Heart left ventricle (tissue), 16 donors: ENCODE measurements around the gene ELFN2. TPM values are rescaled to one million over a fixed set of nuclear protein-coding genes. Genes with fewer than 3 reads are reported as not detected.
"Not testable (repeated sequence)": the region's sequence is repeated elsewhere in the genome, so short reads cannot be mapped to it uniquely, and the experiment has no call there.

Source experiments
- ATAC-seq, 4 donors: fragments of 200-7000 bp; cut with Tn5 transposase; one replicate each; pipeline ENCODE4 v1.9.1; 2020 to 2022; ENCODE audit warnings: moderate library complexity in 4 of 4, mild to moderate bottlenecking in 3 of 4, moderate number of reproducible peaks in 1 of 4
- DNase-seq, 5 donors: peaks; one replicate each; pipeline ENCODE4 v3.0.0-alpha.2; 2020
- H3K27ac ChIP-seq, 12 donors: fragments of 200-600 bp; sonication (generic) in 4 of 12; one replicate each; pipeline versions ENCODE4 v1.5.0 to v1.8.0; 2016 to 2022; ENCODE audit warnings: mild to moderate bottlenecking in 2 of 12
- H3K27me3 ChIP-seq, 9 donors: fragments of 200-600 bp; sonication (generic) in 2 of 9; one replicate each; pipeline versions ENCODE4 v1.5.1 to v1.8.0; 2016 to 2022; ENCODE audit warnings: mild to moderate bottlenecking in 3 of 9
- H3K36me3 ChIP-seq, 9 donors: fragments of 200-600 bp; sonication (generic) in 2 of 9; one replicate each; pipeline versions ENCODE4 v1.5.0 to v1.8.0; 2018 to 2022; ENCODE audit warnings: mild to moderate bottlenecking in 2 of 9
- H3K4me1 ChIP-seq, 12 donors: fragments of 200-600 bp; sonication (generic) in 4 of 12; one replicate each; pipeline versions ENCODE4 v1.5.0 to v1.8.0; 2016 to 2022; ENCODE audit warnings: mild to moderate bottlenecking in 3 of 12
- H3K4me3 ChIP-seq, 12 donors: fragments of 200-600 bp; sonication (generic) in 4 of 12; one replicate each; pipeline versions ENCODE4 v1.5.0 to v1.8.0; 2017 to 2022; ENCODE audit warnings: mild to moderate bottlenecking in 9 of 12, moderate library complexity in 4 of 12
- H3K9me3 ChIP-seq, 12 donors: fragments of 200-600 bp; sonication (generic) in 4 of 12; one replicate each; pipeline versions ENCODE4 v1.5.0 to v1.8.0; 2016 to 2022; ENCODE audit warnings: mild to moderate bottlenecking in 1 of 12
- POLR2A ChIP-seq, 2 donors: fragments of 450-650 bp; IDR thresholded peaks; one replicate each; pipeline ENCODE4 v1.6.1; 2017; ENCODE audit warnings: antibody characterized with exemption in 2 of 2, mild to moderate bottlenecking in 2 of 2, moderate library complexity in 2 of 2
- WGBS, 4 donors: extraction: QIAGEN DNeasy Blood & Tissue Kit in 2 of 4; methylation state at CpG; one replicate each; pipeline versions ENCODE4 v1.1.5 to v1.1.7; 2013 to 2018; 5-methylcytosine and 5-hydroxymethylcytosine counted together
- intact Hi-C, 10 donors: fragments of 100-400 bp; cut with DNase I; formaldehyde crosslinking; loops; one replicate each; pipeline versions ENCODE4 v1.11.1 to v1.14.2; 2022
- polyA plus RNA-seq, 2 donors: library from polyadenylated mRNA; stranded (reverse); fragments of 200-250 nt; gene quantifications; one replicate each; pipeline ENCODE4 v1.2.3, GENCODE V29; 2013
- total RNA-seq, 9 donors: library from RNA; depleted of rRNA in 2 of 9; stranded (reverse); fragments of >200 nt in 2 of 9; fragmentation: NEBNext Ultra II Directional in 3 of 9; extraction: Animal tissue kit (Norgen Biotek cat#: 25700) in 3 of 9; gene quantifications; one replicate each; pipeline versions ENCODE4 v1.1.0 to v1.2.4, GENCODE V29; 2016 to 2023
- TF ChIP-seq, protein P1 (sequence below), 12 donors: fragments of 200-600 bp; sonication (generic) in 4 of 12; IDR thresholded peaks; one replicate each; pipeline versions ENCODE4 v1.5.0 to v1.8.0; 2018 to 2022; ENCODE audit warnings: antibody characterized with exemption in 12 of 12, mild to moderate bottlenecking in 5 of 12
- donor health status: ischemic (EF 13 %, LVEDD 7.1; RV severe dilation, severe dysfunction).
- donor health status: healthy with polysubstance abuse.
- donor health status: DM: no; HTN: yes; CAD: no.
- donor health status: DM: no; HTN: no; CAD: no.
- donor health status: ischemic (EF 25% LVEDD 6.9; RV normal size, moderate dysfunction).
- donor health status: ischemic (EF 25% LVEDD 5.7; RV mildly dilated, moderate dysfunction).
- donor health status: healthy.
- donor health status: DM: yes; HTN: yes; CAD: no.
- donor health status: ischemic (EF 35%, LVEDD 5.7; RV mildly dilated, moderate dysfunction).
- donor health status: nonischemic (EF 11% LVEDD 7.7; RV severe dilation, severe dysfunction).
- donor health status: DM: yes; HTN: yes; CAD: no.
- donor health status: PGD.
- donor health status: ischemic (EF 29% LVEDD 5.4; RV normal size, mild dysfunction).
- donor health status: nonischemic (EF 23%, LVEDD 6.1; RV moderate dilation, normal function).

ELFN2 gene
- total and polyA plus RNA-seq, 11 donors = 0.01 to 0.72 (median 0.05) TPM; not detected in 4

- Histone ChIP-seq H3K4me3 (no peak overlapping the region), H3K36me3 (no peaks in the 10 kb centered on the region), H3K27ac (no peak overlapping the region), H3K27me3 (peaks cover 43 to 96% (median 67%) of the 10 kb centered on the region in 9 donors), H3K9me3 (no peaks in the 10 kb centered on the region), H3K4me1 (peaks cover 0 to 10% (median 0%) of the 10 kb centered on the region in 12 donors)
- ATAC-seq (no peak), DNase-seq (no peak)
- intact Hi-C loops = no loop called here
- WGBS, 4 donors = 44 to 61% (median 53%) methylated on average over 6 to 9 of the region's 9 CpGs
- TF ChIP-seq, protein P1, sequence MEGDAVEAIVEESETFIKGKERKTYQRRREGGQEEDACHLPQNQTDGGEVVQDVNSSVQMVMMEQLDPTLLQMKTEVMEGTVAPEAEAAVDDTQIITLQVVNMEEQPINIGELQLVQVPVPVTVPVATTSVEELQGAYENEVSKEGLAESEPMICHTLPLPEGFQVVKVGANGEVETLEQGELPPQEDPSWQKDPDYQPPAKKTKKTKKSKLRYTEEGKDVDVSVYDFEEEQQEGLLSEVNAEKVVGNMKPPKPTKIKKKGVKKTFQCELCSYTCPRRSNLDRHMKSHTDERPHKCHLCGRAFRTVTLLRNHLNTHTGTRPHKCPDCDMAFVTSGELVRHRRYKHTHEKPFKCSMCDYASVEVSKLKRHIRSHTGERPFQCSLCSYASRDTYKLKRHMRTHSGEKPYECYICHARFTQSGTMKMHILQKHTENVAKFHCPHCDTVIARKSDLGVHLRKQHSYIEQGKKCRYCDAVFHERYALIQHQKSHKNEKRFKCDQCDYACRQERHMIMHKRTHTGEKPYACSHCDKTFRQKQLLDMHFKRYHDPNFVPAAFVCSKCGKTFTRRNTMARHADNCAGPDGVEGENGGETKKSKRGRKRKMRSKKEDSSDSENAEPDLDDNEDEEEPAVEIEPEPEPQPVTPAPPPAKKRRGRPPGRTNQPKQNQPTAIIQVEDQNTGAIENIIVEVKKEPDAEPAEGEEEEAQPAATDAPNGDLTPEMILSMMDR (IDR thresholded peaks at IDR 0.05) = no peak
- TF ChIP-seq POLR2A (IDR thresholded peaks at IDR 0.05) = no peak
These were observed 96.9 kb downstream of the ELFN2 start for GRCh38 chr22:37330200-37331033.

DNA sequence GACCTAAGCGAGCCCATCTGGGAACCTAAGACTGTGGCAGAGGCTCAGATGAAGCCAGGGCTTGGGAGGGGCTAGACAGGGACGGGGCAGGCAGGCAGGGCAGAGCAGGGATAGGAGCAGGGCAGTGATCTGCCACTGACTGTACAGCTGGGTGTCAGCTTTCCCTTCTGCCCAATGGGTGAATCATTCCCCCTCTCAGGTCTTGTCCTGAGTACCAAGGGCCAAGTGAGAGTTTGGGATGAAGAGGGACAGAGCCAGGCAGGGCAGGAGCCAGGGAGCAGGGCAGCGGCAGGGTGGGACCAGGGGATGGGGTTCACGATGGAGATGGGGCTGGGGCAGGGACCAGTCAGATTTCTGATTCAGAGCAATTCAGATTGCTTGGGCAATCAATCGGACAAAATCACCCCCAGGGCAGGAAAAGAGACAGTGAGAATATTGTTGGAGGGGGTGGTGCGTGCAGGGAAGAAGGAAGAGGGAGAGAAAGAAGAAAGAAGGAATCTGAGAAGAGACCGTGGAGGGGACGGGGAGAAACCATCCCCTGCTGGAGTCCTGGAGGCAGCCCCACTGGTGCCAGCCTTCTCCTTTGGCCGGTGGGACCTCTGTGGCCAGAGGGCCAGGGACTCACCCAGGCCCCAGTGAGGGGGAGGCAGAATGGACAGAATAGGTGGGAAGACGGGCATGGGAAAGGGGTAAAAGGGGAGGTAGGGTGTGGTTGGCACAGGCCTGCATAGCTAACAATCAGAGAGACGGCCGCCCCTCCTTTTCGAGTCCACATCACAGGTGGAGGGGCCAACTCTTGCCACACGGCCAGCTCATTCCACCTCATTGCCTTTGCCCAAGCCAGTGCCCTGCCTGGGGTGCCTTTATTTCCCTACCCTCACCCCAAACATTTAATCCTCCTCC lies 97.8 kb downstream of the ELFN2 start:
- DNase-seq (no peak), ATAC-seq (no peak)
- intact Hi-C loops = loop anchor here in 1 of 10 donors (10.0 kb wide), 1 partner anchor 95 kb away; the partner anchor contains the start of gene ELFN2
- no peaks in the 10 kb centered on the region for H3K36me3 ChIP-seq
- H3K27ac ChIP-seq = no peak overlapping the region
- H3K4me3 ChIP-seq = no peak overlapping the region
- H3K4me1 ChIP-seq = peaks cover 0 to 11% (median 0%) of the 10 kb centered on the region in 12 donors
- H3K9me3 ChIP-seq = no peaks in the 10 kb centered on the region
- TF ChIP-seq, protein P1 (IDR thresholded peaks at IDR 0.05) = no peak
- WGBS, 4 donors = 59 to 68% (median 65%) methylated on average over 14 of the region's 14 CpGs
- H3K27me3 ChIP-seq = peaks cover 42 to 96% (median 67%) of the 10 kb centered on the region in 9 donors

DNA sequence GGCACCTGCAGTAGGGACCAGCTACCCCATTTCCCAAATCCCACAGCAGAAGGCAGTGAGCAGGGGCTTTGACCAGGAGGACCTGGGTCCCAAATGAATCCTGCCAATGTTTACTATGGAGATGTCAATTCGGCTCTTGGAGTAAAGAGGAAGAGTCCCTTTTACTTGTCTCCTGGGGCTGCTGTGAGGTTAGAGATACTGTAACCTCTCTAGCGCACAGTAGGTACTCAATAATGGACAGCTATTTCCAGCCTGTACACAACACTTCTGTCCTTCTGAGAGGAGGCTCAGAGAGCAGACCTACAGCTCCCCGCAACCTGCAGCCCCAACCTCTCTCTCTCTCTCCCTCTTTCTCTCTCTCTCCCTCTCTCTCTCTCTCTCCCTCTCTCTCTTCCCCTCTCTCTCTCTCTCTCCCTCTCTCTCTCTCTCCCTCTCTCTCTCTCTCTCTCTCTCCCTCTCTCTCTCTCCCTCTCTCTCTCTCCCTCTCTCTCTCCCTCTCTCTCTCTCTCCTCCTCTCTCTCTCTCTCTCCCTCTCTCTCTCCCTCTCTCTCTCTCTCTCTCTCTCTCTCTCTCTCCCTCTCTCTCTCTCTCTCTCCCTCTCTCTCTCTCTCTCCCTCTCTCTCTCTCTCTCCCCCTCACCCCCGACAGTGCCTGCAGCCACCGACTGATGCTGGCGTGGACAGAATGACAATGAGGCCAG lies 98.6 kb downstream of the ELFN2 start:
- 30 to 47% (median 43%) methylated on average over 4 to 6 of the region's 6 CpGs for WGBS, 4 donors
- not testable (repeated sequence) for ATAC-seq, H3K4me3 ChIP-seq, H3K4me1 ChIP-seq, DNase-seq, H3K27ac ChIP-seq, H3K9me3 ChIP-seq, H3K36me3 ChIP-seq
- H3K27me3 ChIP-seq = peaks cover 38 to 96% (median 67%) of the 10 kb centered on the region in 9 donors
- intact Hi-C loops = loop anchor here in 1 of 10 donors (10.0 kb wide), 1 partner anchor 96 kb away; the partner anchor contains the start of gene ELFN2

- intact Hi-C loops = loop anchor here in 1 of 10 donors (10.0 kb wide), 1 partner anchor 97 kb away; the partner anchor contains the start of gene ELFN2
- Histone ChIP-seq H3K27me3 (peaks cover 32 to 96% (median 67%) of the 10 kb centered on the region in 9 donors), H3K27ac (no peak overlapping the region), H3K4me1 (peaks cover 0 to 8% (median 0%) of the 10 kb centered on the region in 12 donors), H3K36me3 (no peaks in the 10 kb centered on the region), H3K4me3 (no peak overlapping the region), H3K9me3 (no peaks in the 10 kb centered on the region)
- TF ChIP-seq, protein P1 (IDR thresholded peaks at IDR 0.05) = no peak
- no peak for TF ChIP-seq POLR2A (IDR thresholded peaks at IDR 0.05)
- WGBS, 4 donors = 75 to 81% (median 78%) methylated on average over 8 of the region's 8 CpGs
- DNase-seq (no peak), ATAC-seq (no peak)
These were observed 99.3 kb downstream of the ELFN2 start for GRCh38 chr22:37328017-37328416.
